SU-DHL-6 (cell line): ENCODE results near the gene FGFR2.

Experiments
- H2AFZ ChIP-seq: fragments of 200-600 bp; sonication (generic); 2 replicates; pipeline ENCODE4 v1.6.1; 2014; ENCODE audit warnings: low read depth, mild to moderate bottlenecking, moderate library complexity, mixed read lengths, antibody characterized with exemption, low read length; ENCODE audit not compliant: severe bottlenecking
- H3F3A ChIP-seq: fragments of 200-600 bp; shearing (Covaris generic); 2 replicates; pipeline ENCODE4 v1.6.0; 2016; ENCODE audit warnings: antibody characterized with exemption, mild to moderate bottlenecking; ENCODE audit not compliant: insufficient read depth
- H3K27ac ChIP-seq: fragments of 200-600 bp; sonication (generic); 2 replicates; pipeline ENCODE4 v1.5.1; 2016; ENCODE audit warnings: low read depth, mild to moderate bottlenecking, low read length, moderate library complexity, mixed read lengths
- H3K27me3 ChIP-seq: fragments of 200-600 bp; sonication (generic), shearing (Covaris generic); 2 replicates; pipeline ENCODE4 v1.6.0; 2014; ENCODE audit warnings: mild to moderate bottlenecking, low read length
- H3K36me3 ChIP-seq: fragments of 200-600 bp; sonication (generic); 2 replicates; pipeline ENCODE4 v1.6.1; 2014; ENCODE audit warnings: mild to moderate bottlenecking, low read length, mixed read lengths
- H3K4me2 ChIP-seq: fragments of 300-600, 200-600 bp; shearing (Covaris generic), sonication (generic); 2 replicates; pipeline ENCODE4 v1.6.0; 2014; ENCODE audit warnings: low read length, low read depth, mild to moderate bottlenecking; ENCODE audit not compliant: poor library complexity, severe bottlenecking
- H3K4me3 ChIP-seq: fragments of 200-600 bp; sonication (generic); 2 replicates; pipeline ENCODE4 v1.5.1; 2014; ENCODE audit warnings: antibody characterized with exemption, low read length, mild to moderate bottlenecking, mixed read lengths; ENCODE audit not compliant: insufficient read depth, poor library complexity, severe bottlenecking
- H3K79me2 ChIP-seq: fragments of 200-600 bp; sonication (generic); 2 replicates; pipeline ENCODE4 v1.6.1; 2014; ENCODE audit warnings: mild to moderate bottlenecking, low read length, moderate library complexity; ENCODE audit not compliant: insufficient read depth
- H3K9ac ChIP-seq: fragments of 200-600 bp; sonication (generic); 2 replicates; pipeline ENCODE4 v1.7.0; 2014; ENCODE audit warnings: mild to moderate bottlenecking, low read length
- H3K9me2 ChIP-seq: fragments of 200-600 bp; sonication (generic); replicated peaks from 2 replicates; pipeline ENCODE4 v1.6.1; 2014; ENCODE audit warnings: low read length; ENCODE audit not compliant: insufficient read depth
- H3K9me3 ChIP-seq: fragments of 200-600 bp; sonication (generic); 2 replicates; pipeline ENCODE4 v1.6.1; 2014; ENCODE audit warnings: low read length, mixed read lengths; ENCODE audit not compliant: insufficient read depth
- H4K20me1 ChIP-seq: fragments of 200-600 bp; sonication (generic); 2 replicates; pipeline ENCODE4 v1.6.1; 2014; ENCODE audit warnings: low read depth, mild to moderate bottlenecking, antibody characterized with exemption, low read length, moderate library complexity, mixed read lengths
- EZH2phosphoT487 ChIP-seq: fragments of 200-600 bp; sonication (generic), shearing (Covaris generic); conservative IDR thresholded peaks from 2 replicates; pipeline ENCODE4 v1.6.1; 2018; ENCODE audit warnings: mild to moderate bottlenecking, antibody characterized with exemption, low read length, moderate library complexity, mixed read lengths
- TF ChIP-seq, protein P1 (sequence below): fragments of 200-600 bp; sonication (generic); IDR thresholded peaks from one replicate; pipeline ENCODE4 v1.5.1; 2017; ENCODE audit warnings: antibody characterized with exemption, mild to moderate bottlenecking, low read length, moderate library complexity; ENCODE audit not compliant: insufficient read depth, poor library complexity, severe bottlenecking

FGFR2 gene

DNA sequence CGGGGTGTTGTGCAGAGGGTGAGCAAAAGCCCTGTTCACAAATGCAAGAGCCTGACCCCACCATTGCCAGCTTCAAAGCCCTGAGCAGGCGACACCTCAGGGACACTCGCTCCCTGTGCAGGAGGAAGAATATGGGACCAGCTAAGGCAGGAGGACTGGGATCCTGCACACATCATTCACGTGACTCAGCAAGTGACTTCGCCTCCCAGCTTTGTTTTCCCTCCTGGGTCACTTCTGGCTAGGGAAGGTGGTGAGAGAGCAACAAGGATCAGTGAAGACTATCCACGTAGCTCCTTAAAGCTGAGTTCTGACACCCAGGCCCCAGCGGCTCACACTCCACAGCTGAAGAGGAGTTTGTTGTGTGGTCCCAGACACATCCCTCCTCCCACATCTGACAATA, 164.3 kb downstream of the FGFR2 start:
- H3K79me2 ChIP-seq = no peaks in the 10 kb centered on the region
- no peak overlapping the region for H2AFZ ChIP-seq
- no peaks in the 10 kb centered on the region for H3K36me3 ChIP-seq
- no peak for TF ChIP-seq EZH2phosphoT487
- TF ChIP-seq, protein P1, sequence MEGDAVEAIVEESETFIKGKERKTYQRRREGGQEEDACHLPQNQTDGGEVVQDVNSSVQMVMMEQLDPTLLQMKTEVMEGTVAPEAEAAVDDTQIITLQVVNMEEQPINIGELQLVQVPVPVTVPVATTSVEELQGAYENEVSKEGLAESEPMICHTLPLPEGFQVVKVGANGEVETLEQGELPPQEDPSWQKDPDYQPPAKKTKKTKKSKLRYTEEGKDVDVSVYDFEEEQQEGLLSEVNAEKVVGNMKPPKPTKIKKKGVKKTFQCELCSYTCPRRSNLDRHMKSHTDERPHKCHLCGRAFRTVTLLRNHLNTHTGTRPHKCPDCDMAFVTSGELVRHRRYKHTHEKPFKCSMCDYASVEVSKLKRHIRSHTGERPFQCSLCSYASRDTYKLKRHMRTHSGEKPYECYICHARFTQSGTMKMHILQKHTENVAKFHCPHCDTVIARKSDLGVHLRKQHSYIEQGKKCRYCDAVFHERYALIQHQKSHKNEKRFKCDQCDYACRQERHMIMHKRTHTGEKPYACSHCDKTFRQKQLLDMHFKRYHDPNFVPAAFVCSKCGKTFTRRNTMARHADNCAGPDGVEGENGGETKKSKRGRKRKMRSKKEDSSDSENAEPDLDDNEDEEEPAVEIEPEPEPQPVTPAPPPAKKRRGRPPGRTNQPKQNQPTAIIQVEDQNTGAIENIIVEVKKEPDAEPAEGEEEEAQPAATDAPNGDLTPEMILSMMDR = no peak
- no peaks in the 10 kb centered on the region for H3K27me3 ChIP-seq
- H4K20me1 ChIP-seq = no peaks in the 10 kb centered on the region
- no peak overlapping the region for H3K4me3 ChIP-seq
- H3K4me2 ChIP-seq = no peak overlapping the region
- H3F3A ChIP-seq = no peaks in the 10 kb centered on the region
- no peak overlapping the region for H3K9ac ChIP-seq
- H3K9me3 ChIP-seq = no peaks in the 10 kb centered on the region
- H3K27ac ChIP-seq = no peak overlapping the region
- no peaks in the 10 kb centered on the region for H3K9me2 ChIP-seq

DNA sequence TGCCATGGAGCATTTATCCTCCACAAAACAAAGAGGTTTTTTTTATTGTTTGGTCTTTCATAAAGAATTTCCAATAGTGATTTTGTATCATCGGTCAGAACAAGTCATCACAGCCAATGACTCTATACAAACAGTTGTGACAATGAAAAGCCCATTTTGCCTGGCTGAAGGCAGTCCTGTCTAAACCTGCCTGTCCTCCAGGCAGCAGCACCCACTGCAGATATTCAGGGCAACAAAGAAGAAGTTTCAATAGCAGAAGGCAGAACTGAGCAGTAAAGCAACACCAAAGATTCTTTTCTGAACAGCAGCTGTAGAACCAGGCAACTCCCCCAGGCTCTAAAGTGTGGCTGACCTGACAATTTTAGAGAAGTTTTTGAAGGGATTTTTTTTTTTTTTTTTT, 169.4 kb downstream of the FGFR2 start:
- H2AFZ ChIP-seq = no peak overlapping the region

More for the DNA sequence above, 169.4 kb downstream of the FGFR2 start:
- Histone ChIP-seq H4K20me1 (no peaks in the 10 kb centered on the region), H3K79me2 (no peaks in the 10 kb centered on the region), H3K27ac (no peak overlapping the region), H3K36me3 (no peaks in the 10 kb centered on the region), H3K27me3 (no peaks in the 10 kb centered on the region), H3K9me3 (no peaks in the 10 kb centered on the region), H3K4me3 (no peak overlapping the region), H3K9me2 (no peaks in the 10 kb centered on the region), H3K4me2 (no peak overlapping the region), H3K9ac (no peak overlapping the region), H3F3A (no peaks in the 10 kb centered on the region)
- no peak for TF ChIP-seq EZH2phosphoT487
- TF ChIP-seq, protein P1 = no peak
